Cardiac muscle cell (in vitro differentiated cells and primary cell): ENCODE data around the gene LPIN3. TPM values are rescaled to one million over a fixed set of nuclear protein-coding genes. Genes with fewer than 3 reads are reported as not detected.

Experiments used
- DNase-seq, 2 donors: peaks; one replicate each; pipeline versions ENCODE4 v3.0.0 to v3.0.0-alpha.2; 2010 to 2017; ENCODE audit warnings: low read depth in 1 of 2, low spot score in 1 of 2
- H3K27ac ChIP-seq: fragments of 200-600 bp; sonication (generic); 2 replicates; pipeline ENCODE4 v1.5.1; 2016
- H3K27me3 ChIP-seq: fragments of 200-600 bp; sonication (generic); 2 replicates; pipeline ENCODE4 v1.6.0; 2016; ENCODE audit warnings: control low read depth
- H3K36me3 ChIP-seq: fragments of 200-600 bp; sonication (generic); 2 replicates; pipeline ENCODE4 v1.5.1; 2016; ENCODE audit warnings: control low read depth
- H3K4me1 ChIP-seq: fragments of 200-600 bp; sonication (generic); 2 replicates; pipeline ENCODE4 v1.8.1; 2017; ENCODE audit warnings: low read depth, mild to moderate bottlenecking, mixed run types
- H3K4me3 ChIP-seq: fragments of 200-600 bp; sonication (generic); 2 replicates; pipeline ENCODE4 v1.5.1; 2016; ENCODE audit warnings: mild to moderate bottlenecking
- H3K9me3 ChIP-seq: fragments of 200-600 bp; sonication (generic); 2 replicates; pipeline ENCODE4 v1.5.1; 2017; ENCODE audit warnings: low read depth, mild to moderate bottlenecking, control low read depth
- CTCF ChIP-seq: IDR thresholded peaks from 2 replicates; pipeline ENCODE4 v1.5.1; 2012; ENCODE audit warnings: low read depth, mild to moderate bottlenecking, low read length
- polyA plus RNA-seq: library from polyadenylated mRNA; unstranded; fragments of >200 nt; fragmentation: Nextera tagmentation; extraction: Ambion mirVana; gene quantifications from 2 replicates; pipeline ENCODE4 v1.2.1, GENCODE V29; 2016
- total RNA-seq: library from RNA; depleted of rRNA; stranded (reverse); fragments of >200 nt; gene quantifications from 2 replicates; pipeline ENCODE4 v1.2.3, GENCODE V29; 2016

Gene LPIN3
- total and polyA plus RNA-seq, 2 experiments from 2014 or later: 11.2 to 17.0 TPM

GRCh38 chr20:41327178-41327577 is 13.4 kb upstream of the LPIN3 start:
- Histone ChIP-seq H3K4me3 (no peak overlapping the region), H3K36me3 (no peaks in the 10 kb centered on the region), H3K9me3 (no peaks in the 10 kb centered on the region), H3K27ac (no peak overlapping the region), H3K27me3 (no peaks in the 10 kb centered on the region), H3K4me1 (no peaks in the 10 kb centered on the region)
- TF ChIP-seq CTCF: no peak
- DNase-seq: no peak

GRCh38 chr20:41329435-41330342 is 10.9 kb upstream of the LPIN3 start:
- Histone ChIP-seq H3K4me1 (no peaks in the 10 kb centered on the region), H3K36me3 (no peaks in the 10 kb centered on the region), H3K4me3 (no peak overlapping the region), H3K9me3 (no peaks in the 10 kb centered on the region), H3K27me3 (no peaks in the 10 kb centered on the region), H3K27ac (no peak overlapping the region)
- peak in 1 of 2 donors; percentile 93 for DNase-seq
- TF ChIP-seq CTCF: no peak

GRCh38 chr20:41330343-41330720 is 10.3 kb upstream of the LPIN3 start:
- DNase-seq: no peak
- H3K27ac ChIP-seq: no peak overlapping the region

GRCh38 chr20:41330941-41331340 is 9.7 kb upstream of the LPIN3 start:
- no peak overlapping the region for H3K4me3 ChIP-seq
- no peaks in the 10 kb centered on the region for H3K36me3 ChIP-seq
- no peaks in the 10 kb centered on the region for H3K4me1 ChIP-seq
- no peaks in the 10 kb centered on the region for H3K27me3 ChIP-seq
- no peak for DNase-seq
- TF ChIP-seq CTCF: no peak
- H3K27ac ChIP-seq: no peak overlapping the region
- no peaks in the 10 kb centered on the region for H3K9me3 ChIP-seq

More at GRCh38 chr20:41330343-41330720, 10.3 kb upstream of the LPIN3 start:
- TF ChIP-seq CTCF: no peak
- H3K36me3 ChIP-seq: no peaks in the 10 kb centered on the region
- H3K27me3 ChIP-seq: no peaks in the 10 kb centered on the region
- no peak overlapping the region for H3K4me3 ChIP-seq
- no peaks in the 10 kb centered on the region for H3K4me1 ChIP-seq
- no peaks in the 10 kb centered on the region for H3K9me3 ChIP-seq

- no peaks in the 10 kb centered on the region for H3K9me3 ChIP-seq
- no peak overlapping the region for H3K27ac ChIP-seq
- no peak overlapping the region for H3K4me3 ChIP-seq
- no peak for DNase-seq
- H3K36me3 ChIP-seq: no peaks in the 10 kb centered on the region
- H3K4me1 ChIP-seq: no peaks in the 10 kb centered on the region
- no peaks in the 10 kb centered on the region for H3K27me3 ChIP-seq
- TF ChIP-seq CTCF: no peak
Observed at GRCh38 chr20:41331731-41332130, 8.9 kb upstream of the LPIN3 start.
